ENCODE results near the gene MAST2.

The MAST2 gene

DNA sequence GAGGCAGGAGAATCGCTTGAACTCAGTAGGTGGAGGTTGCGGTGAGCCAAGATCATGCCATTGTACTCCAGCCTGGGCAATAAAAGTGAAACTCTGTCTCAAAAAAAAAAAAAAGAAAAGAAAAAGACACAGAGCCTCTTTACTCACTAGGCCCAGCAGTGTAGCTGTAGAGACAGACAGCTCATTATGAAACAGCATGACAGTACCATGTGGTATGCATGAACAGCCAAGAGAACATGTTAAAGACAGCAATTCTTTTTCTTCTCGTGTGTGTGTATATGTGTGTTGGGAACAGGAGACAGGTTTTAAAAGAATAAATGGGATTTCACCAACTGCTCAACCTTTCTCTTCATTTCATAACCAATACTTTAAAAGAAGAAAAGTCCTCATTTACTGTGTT lies 210.2 kb downstream of the MAST2 start (continued):
- TF ChIP-seq, protein P1, sequence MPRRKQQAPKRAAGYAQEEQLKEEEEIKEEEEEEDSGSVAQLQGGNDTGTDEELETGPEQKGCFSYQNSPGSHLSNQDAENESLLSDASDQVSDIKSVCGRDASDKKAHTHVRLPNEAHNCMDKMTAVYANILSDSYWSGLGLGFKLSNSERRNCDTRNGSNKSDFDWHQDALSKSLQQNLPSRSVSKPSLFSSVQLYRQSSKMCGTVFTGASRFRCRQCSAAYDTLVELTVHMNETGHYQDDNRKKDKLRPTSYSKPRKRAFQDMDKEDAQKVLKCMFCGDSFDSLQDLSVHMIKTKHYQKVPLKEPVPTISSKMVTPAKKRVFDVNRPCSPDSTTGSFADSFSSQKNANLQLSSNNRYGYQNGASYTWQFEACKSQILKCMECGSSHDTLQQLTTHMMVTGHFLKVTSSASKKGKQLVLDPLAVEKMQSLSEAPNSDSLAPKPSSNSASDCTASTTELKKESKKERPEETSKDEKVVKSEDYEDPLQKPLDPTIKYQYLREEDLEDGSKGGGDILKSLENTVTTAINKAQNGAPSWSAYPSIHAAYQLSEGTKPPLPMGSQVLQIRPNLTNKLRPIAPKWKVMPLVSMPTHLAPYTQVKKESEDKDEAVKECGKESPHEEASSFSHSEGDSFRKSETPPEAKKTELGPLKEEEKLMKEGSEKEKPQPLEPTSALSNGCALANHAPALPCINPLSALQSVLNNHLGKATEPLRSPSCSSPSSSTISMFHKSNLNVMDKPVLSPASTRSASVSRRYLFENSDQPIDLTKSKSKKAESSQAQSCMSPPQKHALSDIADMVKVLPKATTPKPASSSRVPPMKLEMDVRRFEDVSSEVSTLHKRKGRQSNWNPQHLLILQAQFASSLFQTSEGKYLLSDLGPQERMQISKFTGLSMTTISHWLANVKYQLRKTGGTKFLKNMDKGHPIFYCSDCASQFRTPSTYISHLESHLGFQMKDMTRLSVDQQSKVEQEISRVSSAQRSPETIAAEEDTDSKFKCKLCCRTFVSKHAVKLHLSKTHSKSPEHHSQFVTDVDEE (CRISPR knock-in tag; IDR thresholded peaks at IDR 0.05), result no peak
- no peak for TF ChIP-seq GLIS3 (CRISPR knock-in tag; IDR thresholded peaks at IDR 0.05)
- TF ChIP-seq, protein P2, sequence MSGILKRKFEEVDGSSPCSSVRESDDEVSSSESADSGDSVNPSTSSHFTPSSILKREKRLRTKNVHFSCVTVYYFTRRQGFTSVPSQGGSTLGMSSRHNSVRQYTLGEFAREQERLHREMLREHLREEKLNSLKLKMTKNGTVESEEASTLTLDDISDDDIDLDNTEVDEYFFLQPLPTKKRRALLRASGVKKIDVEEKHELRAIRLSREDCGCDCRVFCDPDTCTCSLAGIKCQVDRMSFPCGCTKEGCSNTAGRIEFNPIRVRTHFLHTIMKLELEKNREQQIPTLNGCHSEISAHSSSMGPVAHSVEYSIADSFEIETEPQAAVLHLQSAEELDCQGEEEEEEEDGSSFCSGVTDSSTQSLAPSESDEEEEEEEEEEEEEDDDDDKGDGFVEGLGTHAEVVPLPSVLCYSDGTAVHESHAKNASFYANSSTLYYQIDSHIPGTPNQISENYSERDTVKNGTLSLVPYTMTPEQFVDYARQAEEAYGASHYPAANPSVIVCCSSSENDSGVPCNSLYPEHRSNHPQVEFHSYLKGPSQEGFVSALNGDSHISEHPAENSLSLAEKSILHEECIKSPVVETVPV (CRISPR knock-in tag; IDR thresholded peaks at IDR 0.05), result no peak

DNA sequence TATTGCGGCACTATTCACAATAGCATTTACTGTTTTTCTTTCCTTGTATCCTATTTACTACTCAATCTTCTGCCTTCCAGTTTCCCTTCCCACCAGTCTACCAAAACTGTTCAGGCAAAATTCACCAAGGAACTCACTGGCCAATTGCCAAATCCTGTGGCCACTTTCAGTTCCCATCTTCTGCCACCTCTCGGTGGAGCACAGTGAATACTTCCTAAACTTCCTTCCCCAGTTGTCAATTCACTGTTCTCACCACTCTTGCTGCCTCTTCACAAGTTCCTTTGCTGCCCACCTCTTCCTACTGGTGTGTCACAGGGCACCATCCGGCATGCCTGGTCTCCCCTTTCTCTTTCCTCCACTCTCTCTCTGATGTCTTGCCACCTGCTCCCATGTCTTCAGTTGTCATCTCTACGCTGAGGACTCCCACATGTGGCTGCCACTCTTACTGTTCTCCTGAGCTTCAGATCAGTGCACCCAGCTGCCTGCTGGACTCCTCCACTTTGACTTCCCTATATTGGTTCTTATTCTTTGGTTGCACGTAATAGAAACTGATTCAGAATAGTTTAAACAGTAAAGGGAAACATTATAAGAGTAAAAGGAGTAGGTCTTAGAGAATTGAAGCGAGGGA lies 214.6 kb downstream of the MAST2 start:
- TF ChIP-seq, protein P1 (CRISPR knock-in tag; IDR thresholded peaks at IDR 0.05), result no peak
- TF ChIP-seq, protein P3, sequence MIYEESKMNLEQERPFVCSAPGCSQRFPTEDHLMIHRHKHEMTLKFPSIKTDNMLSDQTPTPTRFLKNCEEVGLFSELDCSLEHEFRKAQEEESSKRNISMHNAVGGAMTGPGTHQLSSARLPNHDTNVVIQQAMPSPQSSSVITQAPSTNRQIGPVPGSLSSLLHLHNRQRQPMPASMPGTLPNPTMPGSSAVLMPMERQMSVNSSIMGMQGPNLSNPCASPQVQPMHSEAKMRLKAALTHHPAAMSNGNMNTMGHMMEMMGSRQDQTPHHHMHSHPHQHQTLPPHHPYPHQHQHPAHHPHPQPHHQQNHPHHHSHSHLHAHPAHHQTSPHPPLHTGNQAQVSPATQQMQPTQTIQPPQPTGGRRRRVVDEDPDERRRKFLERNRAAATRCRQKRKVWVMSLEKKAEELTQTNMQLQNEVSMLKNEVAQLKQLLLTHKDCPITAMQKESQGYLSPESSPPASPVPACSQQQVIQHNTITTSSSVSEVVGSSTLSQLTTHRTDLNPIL (CRISPR knock-in tag; IDR thresholded peaks at IDR 0.05; ENCODE audit: low read depth), result no peak
- TF ChIP-seq ZNF8 (CRISPR knock-in tag; IDR thresholded peaks at IDR 0.05), result no peak
- TF ChIP-seq ZNF565 (CRISPR knock-in tag; conservative IDR thresholded peaks at IDR 0.05; ENCODE audit: low read depth), result no peak
- ATAC-seq, result no peak

DNA sequence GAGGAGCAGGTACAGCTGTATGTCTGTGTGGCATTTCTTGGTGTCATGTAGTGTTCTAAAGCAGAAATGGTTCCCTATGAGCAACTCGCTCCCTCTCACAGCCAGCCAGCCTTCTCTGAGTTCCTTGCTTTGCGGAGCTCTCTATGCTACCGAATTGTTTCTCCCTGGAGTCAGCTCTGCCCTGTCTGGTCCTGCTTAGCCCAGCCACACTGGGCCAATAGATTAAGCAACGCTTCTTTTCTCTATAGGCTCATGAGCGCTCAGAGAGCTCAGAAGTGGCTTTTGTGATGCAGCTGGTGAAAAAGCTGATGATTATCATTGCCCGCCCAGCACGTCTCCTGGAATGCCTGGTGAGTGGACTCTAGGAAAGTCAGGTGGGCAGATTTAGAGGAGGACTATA lies 215.9 kb downstream of the MAST2 start:
- ATAC-seq, result no peak
- TF ChIP-seq ZFP30 (CRISPR knock-in tag; IDR thresholded peaks at IDR 0.05), result no peak
- TF ChIP-seq, protein P2 (CRISPR knock-in tag; IDR thresholded peaks at IDR 0.05), result no peak
- no peak for TF ChIP-seq TCF4 (CRISPR knock-in tag; IDR thresholded peaks at IDR 0.05; ENCODE audit: borderline replicate concordance)
- no peak for TF ChIP-seq PPARA (CRISPR knock-in tag; IDR thresholded peaks at IDR 0.05; ENCODE audit: borderline replicate concordance)
- TF ChIP-seq, protein P4, sequence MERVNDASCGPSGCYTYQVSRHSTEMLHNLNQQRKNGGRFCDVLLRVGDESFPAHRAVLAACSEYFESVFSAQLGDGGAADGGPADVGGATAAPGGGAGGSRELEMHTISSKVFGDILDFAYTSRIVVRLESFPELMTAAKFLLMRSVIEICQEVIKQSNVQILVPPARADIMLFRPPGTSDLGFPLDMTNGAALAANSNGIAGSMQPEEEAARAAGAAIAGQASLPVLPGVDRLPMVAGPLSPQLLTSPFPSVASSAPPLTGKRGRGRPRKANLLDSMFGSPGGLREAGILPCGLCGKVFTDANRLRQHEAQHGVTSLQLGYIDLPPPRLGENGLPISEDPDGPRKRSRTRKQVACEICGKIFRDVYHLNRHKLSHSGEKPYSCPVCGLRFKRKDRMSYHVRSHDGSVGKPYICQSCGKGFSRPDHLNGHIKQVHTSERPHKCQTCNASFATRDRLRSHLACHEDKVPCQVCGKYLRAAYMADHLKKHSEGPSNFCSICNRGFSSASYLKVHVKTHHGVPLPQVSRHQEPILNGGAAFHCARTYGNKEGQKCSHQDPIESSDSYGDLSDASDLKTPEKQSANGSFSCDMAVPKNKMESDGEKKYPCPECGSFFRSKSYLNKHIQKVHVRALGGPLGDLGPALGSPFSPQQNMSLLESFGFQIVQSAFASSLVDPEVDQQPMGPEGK (CRISPR knock-in tag; IDR thresholded peaks at IDR 0.05; ENCODE audit: borderline replicate concordance), result no peak
- TF ChIP-seq, protein P1 (CRISPR knock-in tag; IDR thresholded peaks at IDR 0.05), result no peak
- TF ChIP-seq SNAI2 (CRISPR knock-in tag; IDR thresholded peaks at IDR 0.05), result no peak
- no peak for TF ChIP-seq ISL1 (CRISPR knock-in tag; IDR thresholded peaks at IDR 0.05)
- no peak for TF ChIP-seq ESRRG (CRISPR knock-in tag; IDR thresholded peaks at IDR 0.05)
- TF ChIP-seq ZFP3 (CRISPR knock-in tag; IDR thresholded peaks at IDR 0.05), result no peak
- TF ChIP-seq ZC3H10 (CRISPR knock-in tag; IDR thresholded peaks at IDR 0.05), result no peak
- no peak for TF ChIP-seq BACH2 (CRISPR knock-in tag; IDR thresholded peaks at IDR 0.05; ENCODE audit: borderline replicate concordance)
- TF ChIP-seq ZNF8 (CRISPR knock-in tag; IDR thresholded peaks at IDR 0.05), result no peak
- TF ChIP-seq ZNF565 (CRISPR knock-in tag; conservative IDR thresholded peaks at IDR 0.05; ENCODE audit: low read depth), result no peak
- no peak for TF ChIP-seq TOX (CRISPR knock-in tag; IDR thresholded peaks at IDR 0.05; ENCODE audit: borderline replicate concordance)
- TF ChIP-seq RARB (CRISPR knock-in tag; IDR thresholded peaks at IDR 0.05), result no peak
- no peak for TF ChIP-seq ARNTL (CRISPR knock-in tag; IDR thresholded peaks at IDR 0.05; ENCODE audit: borderline replicate concordance, low read depth)
- TF ChIP-seq CSDC2 (CRISPR knock-in tag; IDR thresholded peaks at IDR 0.05), result no peak

Data from SK-N-SH treated with all-trans-retinoic acid at 6 μM for 48 hours (cell line).